Stimulated activated naive CD8-positive, alpha-beta T cell treated with anti-CD3 and anti-CD28 coated beads, Interleukin-15, amount 100 ng/mL, for 72 hours (primary cell): ENCODE measurements around the gene AXDND1.
"Not testable (repeated sequence)": the region's sequence is repeated elsewhere in the genome, so short reads cannot be mapped to it uniquely, and the experiment has no call there.

Experiments used
- ATAC-seq: fragments of 150-1000 bp; cut with Tn5 transposase; 2 replicates; pipeline ENCODE4 v1.10.0; 2021; ENCODE audit warnings: mild to moderate bottlenecking, moderate library complexity
- DNase-seq, 2 donors: peaks; one replicate each; pipeline ENCODE4 v3.0.0; 2021 to 2022
- H3K27ac Mint-ChIP-seq, 2 donors: one replicate each; pipeline ENCODE4 v1.8.0; 2022; ENCODE audit warnings: mild to moderate bottlenecking in 2 of 2, mixed read lengths in 2 of 2, moderate library complexity in 2 of 2
- H3K27me3 Mint-ChIP-seq: one replicate; pipeline ENCODE4 v1.8.0; 2022; ENCODE audit warnings: mixed read lengths
- H3K4me1 Mint-ChIP-seq: one replicate; pipeline ENCODE4 v1.8.0; 2022; ENCODE audit warnings: mild to moderate bottlenecking, mixed read lengths
- H3K4me3 Mint-ChIP-seq, 2 donors: one replicate each; pipeline ENCODE4 v1.8.0; 2022; ENCODE audit warnings: mild to moderate bottlenecking in 2 of 2, mixed read lengths in 2 of 2, moderate library complexity in 1 of 2
- H3K9me3 Mint-ChIP-seq, 2 donors: one replicate each; pipeline ENCODE4 v1.8.0; 2022; ENCODE audit warnings: mixed read lengths in 2 of 2

Gene AXDND1

GRCh38 chr1:179478370-179478769 lies 112.6 kb downstream of the AXDND1 start:
- DNase-seq (no peak), ATAC-seq (no peak)
- Mint-ChIP-seq H3K4me1 (no peaks in the 10 kb centered on the region), H3K9me3 (peaks cover 41 to 55% of the 10 kb centered on the region in 2 donors), H3K4me3 (no peak overlapping the region), H3K27me3 (no peaks in the 10 kb centered on the region), H3K27ac (no peak overlapping the region)

GRCh38 chr1:179490611-179491010 lies 124.8 kb downstream of the AXDND1 start:
- Mint-ChIP-seq H3K4me3 (no peak overlapping the region), H3K9me3 (peaks cover 7 to 13% of the 10 kb centered on the region in 2 donors), H3K4me1 (no peaks in the 10 kb centered on the region), H3K27ac (no peak overlapping the region), H3K27me3 (no peaks in the 10 kb centered on the region)
- DNase-seq (no peak), ATAC-seq (no peak)

- DNase-seq (no peak), ATAC-seq (no peak)
- Mint-ChIP-seq H3K4me3 (no peak overlapping the region), H3K27me3 (no peaks in the 10 kb centered on the region), H3K4me1 (no peaks in the 10 kb centered on the region), H3K9me3 (peaks cover 0 to 12% of the 10 kb centered on the region in 2 donors), H3K27ac (no peak overlapping the region)
These were observed 127.6 kb downstream of the AXDND1 start for GRCh38 chr1:179493323-179493722.

- DNase-seq, result no peak
- Mint-ChIP-seq H3K9me3 (no peaks in the 10 kb centered on the region), H3K27ac (no peak overlapping the region), H3K4me3 (no peak overlapping the region), H3K27me3 (no peaks in the 10 kb centered on the region), H3K4me1 (no peaks in the 10 kb centered on the region)
- no peak for ATAC-seq
These were observed 140.4 kb downstream of the AXDND1 start for GRCh38 chr1:179506199-179506598.

- DNase-seq (no peak), ATAC-seq (no peak)
- H3K9me3 Mint-ChIP-seq, result peaks cover 0 to 22% of the 10 kb centered on the region in 2 donors
These were observed 143.6 kb downstream of the AXDND1 start for GRCh38 chr1:179509384-179509783.

GRCh38 chr1:179510038-179510437 lies 144.3 kb downstream of the AXDND1 start:
- Mint-ChIP-seq H3K4me1 (no peaks in the 10 kb centered on the region), H3K27ac (no peak overlapping the region), H3K27me3 (peaks cover 7% of the 10 kb centered on the region), H3K9me3 (peaks cover 0 to 22% of the 10 kb centered on the region in 2 donors), H3K4me3 (no peak overlapping the region)
- DNase-seq (no peak), ATAC-seq (no peak)

More at GRCh38 chr1:179509384-179509783, 143.6 kb downstream of the AXDND1 start:
- peaks cover 7% of the 10 kb centered on the region for H3K27me3 Mint-ChIP-seq
- no peak overlapping the region for H3K27ac Mint-ChIP-seq
- H3K4me1 Mint-ChIP-seq, result no peaks in the 10 kb centered on the region
- H3K4me3 Mint-ChIP-seq, result no peak overlapping the region

- no peak for ATAC-seq
- no peak overlapping the region for H3K27ac Mint-ChIP-seq
These were observed 151.4 kb downstream of the AXDND1 start for GRCh38 chr1:179516976-179517705.

GRCh38 chr1:179518544-179518943 lies 152.8 kb downstream of the AXDND1 start:
- peaks cover 23% of the 10 kb centered on the region for H3K27me3 Mint-ChIP-seq
- ATAC-seq, H3K4me1 Mint-ChIP-seq, H3K4me3 Mint-ChIP-seq, DNase-seq, H3K27ac Mint-ChIP-seq: not testable (repeated sequence)
- H3K9me3 Mint-ChIP-seq, result peaks cover 5 to 28% of the 10 kb centered on the region in 2 donors

More at GRCh38 chr1:179516976-179517705, 151.4 kb downstream of the AXDND1 start:
- no peak for DNase-seq
- Mint-ChIP-seq H3K4me3 (no peak overlapping the region), H3K4me1 (no peaks in the 10 kb centered on the region), H3K27me3 (peaks cover 22% of the 10 kb centered on the region), H3K9me3 (peaks cover 5 to 35% of the 10 kb centered on the region in 2 donors)

- ATAC-seq, result no peak
- peaks cover 0 to 5% of the 10 kb centered on the region in 2 donors for H3K9me3 Mint-ChIP-seq
- no peak overlapping the region for H3K4me3 Mint-ChIP-seq
- DNase-seq, result no peak
- peaks cover 6% of the 10 kb centered on the region for H3K27me3 Mint-ChIP-seq
- H3K27ac Mint-ChIP-seq, result no peak overlapping the region
- H3K4me1 Mint-ChIP-seq, result no peaks in the 10 kb centered on the region
These were observed 163.9 kb downstream of the AXDND1 start for GRCh38 chr1:179529482-179530195.

- Mint-ChIP-seq H3K27me3 (no peaks in the 10 kb centered on the region), H3K4me1 (no peaks in the 10 kb centered on the region), H3K27ac (no peak overlapping the region), H3K9me3 (peaks cover 0 to 5% of the 10 kb centered on the region in 2 donors), H3K4me3 (no peak overlapping the region)
- DNase-seq (no peak), ATAC-seq (no peak)
These were observed 164.6 kb downstream of the AXDND1 start for GRCh38 chr1:179530352-179530751.

GRCh38 chr1:179541774-179542173 lies 176.0 kb downstream of the AXDND1 start:
- Mint-ChIP-seq H3K27ac (no peak overlapping the region), H3K9me3 (peaks cover 7 to 16% of the 10 kb centered on the region in 2 donors), H3K27me3 (peaks cover 7% of the 10 kb centered on the region), H3K4me3 (no peak overlapping the region), H3K4me1 (no peaks in the 10 kb centered on the region)
- no peak for DNase-seq
- ATAC-seq, result no peak

- no peak for ATAC-seq
- Mint-ChIP-seq H3K27me3 (peaks cover 7% of the 10 kb centered on the region), H3K4me1 (no peaks in the 10 kb centered on the region), H3K4me3 (no peak overlapping the region), H3K9me3 (no peaks in the 10 kb centered on the region), H3K27ac (no peak overlapping the region)
- DNase-seq, result no peak
These were observed 179.6 kb downstream of the AXDND1 start for GRCh38 chr1:179545321-179545720.

GRCh38 chr1:179547021-179547535 lies 181.3 kb downstream of the AXDND1 start:
- no peak for ATAC-seq
- Mint-ChIP-seq H3K27me3 (peaks cover 7% of the 10 kb centered on the region), H3K9me3 (no peaks in the 10 kb centered on the region), H3K4me1 (peaks cover 8% of the 10 kb centered on the region), H3K4me3 (no peak overlapping the region), H3K27ac (no peak overlapping the region)
- no peak for DNase-seq

GRCh38 chr1:179548666-179549367 lies 183.0 kb downstream of the AXDND1 start:
- Mint-ChIP-seq H3K9me3 (no peaks in the 10 kb centered on the region), H3K4me1 (peaks cover 8% of the 10 kb centered on the region), H3K27ac (no peak overlapping the region), H3K4me3 (no peak overlapping the region), H3K27me3 (no peaks in the 10 kb centered on the region)
- DNase-seq, result no peak
- ATAC-seq, result no peak

GRCh38 chr1:179549368-179549700 lies 183.6 kb downstream of the AXDND1 start:
- Mint-ChIP-seq H3K27ac (no peak overlapping the region), H3K9me3 (no peaks in the 10 kb centered on the region), H3K4me1 (peaks cover 8% of the 10 kb centered on the region), H3K4me3 (no peak overlapping the region), H3K27me3 (no peaks in the 10 kb centered on the region)
- DNase-seq (no peak), ATAC-seq (no peak)
